GM23248 (cell line): Measurements from ENCODE around the gene KLHDC8B.

ENCODE experiments used
- EZH2 ChIP-seq: fragments of 200-600 bp; sonication (generic); IDR thresholded peaks from 2 replicates; pipeline ENCODE4 v1.6.1; 2018; ENCODE audit warnings: antibody characterized with exemption, mild to moderate bottlenecking; ENCODE audit not compliant: insufficient read depth, poor library complexity, severe bottlenecking
- EZH2phosphoT487 ChIP-seq: fragments of 200-600 bp; sonication (generic); IDR thresholded peaks from 2 replicates; pipeline ENCODE4 v1.6.1; 2018; ENCODE audit warnings: antibody characterized with exemption, moderate library complexity, mild to moderate bottlenecking, low read depth; ENCODE audit not compliant: insufficient read depth

DNA sequence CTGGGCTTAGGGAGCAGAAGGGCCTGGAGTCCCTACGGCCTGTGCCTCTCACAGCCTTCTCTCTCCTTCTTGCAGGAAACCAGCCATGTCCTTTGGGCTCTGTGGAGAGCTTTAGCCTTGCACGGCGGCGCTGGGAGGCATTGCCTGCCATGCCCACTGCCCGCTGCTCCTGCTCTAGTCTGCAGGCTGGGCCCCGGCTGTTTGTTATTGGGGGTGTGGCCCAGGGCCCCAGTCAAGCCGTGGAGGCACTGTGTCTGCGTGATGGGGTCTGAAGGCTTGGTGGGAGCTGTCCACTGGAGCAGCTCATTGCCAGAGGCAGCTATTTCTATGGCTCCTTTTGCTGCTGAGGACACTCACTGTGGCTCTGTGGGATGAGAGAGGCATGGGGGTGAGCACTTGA, 4.1 kb downstream of the KLHDC8B start:
- TF ChIP-seq EZH2phosphoT487 (no peak), EZH2 (no peak)
